ENCODE results near the gene ABL1. TPM values are rescaled to one million over a fixed set of nuclear protein-coding genes. Genes with fewer than 3 reads are reported as not detected.

Gene ABL1
- total RNA-seq, 1 donor from 2014 or later = 113 TPM

- Histone ChIP-seq H3K27ac (ENCODE audit: low read depth, low read length) (no peak overlapping the region), H3K9me3 (ENCODE audit: insufficient read depth, low read depth, low read length) (no peaks in the 10 kb centered on the region), H3K36me3 (ENCODE audit: insufficient read depth, low read length) (no peaks in the 10 kb centered on the region), H3K4me2 (ENCODE audit: low read length) (no peak overlapping the region), H3K79me2 (ENCODE audit: insufficient read depth, low read length) (no peaks in the 10 kb centered on the region), H3K9ac (ENCODE audit: low read length) (no peak overlapping the region), H3K27me3 (ENCODE audit: insufficient read depth, low read length) (no peaks in the 10 kb centered on the region), H3K4me1 (ENCODE audit: insufficient read depth, low read length) (no peaks in the 10 kb centered on the region), H3K4me3 (ENCODE audit: insufficient read depth, low read depth, low read length) (no peak overlapping the region), H4K20me1 (ENCODE audit: insufficient read depth, low read length) (peaks cover 10% of the 10 kb centered on the region), H2AFZ (ENCODE audit: low read depth, low read length) (no peak overlapping the region)
- Mint-ChIP-seq H3K27me3 (ENCODE audit: low read depth, unreplicated experiment) (peaks cover 14% of the 10 kb centered on the region), H3K9me3 (ENCODE audit: unreplicated experiment) (no peaks in the 10 kb centered on the region), H3K4me3 (ENCODE audit: unreplicated experiment) (no peak overlapping the region), H3K27ac (ENCODE audit: unreplicated experiment) (no peak overlapping the region), H3K4me1 (ENCODE audit: low read depth, unreplicated experiment) (no peaks in the 10 kb centered on the region), H3K36me3 (ENCODE audit: low read depth, unreplicated experiment) (no peaks in the 10 kb centered on the region)
- no peak for DNase-seq (ENCODE audit: low read depth)
- FAIRE-seq = no peak
- no peak for TF ChIP-seq EZH2 (IDR thresholded peaks at IDR 0.05; ENCODE audit: insufficient read depth, low read length)
- TF ChIP-seq CTCF (IDR thresholded peaks at IDR 0.05; ENCODE audit: insufficient read depth, low read depth, low read length) = no peak
These were observed 65.8 kb downstream of the ABL1 start for GRCh38 chr9:130900701-130901497.

GRCh38 chr9:130901498-130902203 is 66.6 kb downstream of the ABL1 start:
- Histone ChIP-seq H3K4me1 (ENCODE audit: insufficient read depth, low read length) (no peaks in the 10 kb centered on the region), H3K4me3 (ENCODE audit: insufficient read depth, low read depth, low read length) (no peak overlapping the region), H3K9me3 (ENCODE audit: insufficient read depth, low read depth, low read length) (no peaks in the 10 kb centered on the region), H2AFZ (ENCODE audit: low read depth, low read length) (no peak overlapping the region), H3K9ac (ENCODE audit: low read length) (no peak overlapping the region), H3K79me2 (ENCODE audit: insufficient read depth, low read length) (no peaks in the 10 kb centered on the region), H3K36me3 (ENCODE audit: insufficient read depth, low read length) (no peaks in the 10 kb centered on the region), H3K27ac (ENCODE audit: low read depth, low read length) (no peak overlapping the region), H4K20me1 (ENCODE audit: insufficient read depth, low read length) (peaks cover 4% of the 10 kb centered on the region), H3K4me2 (ENCODE audit: low read length) (no peak overlapping the region), H3K27me3 (ENCODE audit: insufficient read depth, low read length) (no peaks in the 10 kb centered on the region)
- FAIRE-seq = no peak
- no peak for DNase-seq (ENCODE audit: low read depth)
- Mint-ChIP-seq H3K9me3 (ENCODE audit: unreplicated experiment) (no peaks in the 10 kb centered on the region), H3K36me3 (ENCODE audit: low read depth, unreplicated experiment) (no peaks in the 10 kb centered on the region), H3K27ac (ENCODE audit: unreplicated experiment) (no peak overlapping the region), H3K27me3 (ENCODE audit: low read depth, unreplicated experiment) (peaks cover 14% of the 10 kb centered on the region), H3K4me1 (ENCODE audit: low read depth, unreplicated experiment) (no peaks in the 10 kb centered on the region), H3K4me3 (ENCODE audit: unreplicated experiment) (no peak overlapping the region)
- no peak for TF ChIP-seq CTCF (IDR thresholded peaks at IDR 0.05; ENCODE audit: insufficient read depth, low read depth, low read length)
- TF ChIP-seq EZH2 (IDR thresholded peaks at IDR 0.05; ENCODE audit: insufficient read depth, low read length) = no peak

All from astrocyte (in vitro differentiated cells and primary cell).